Measurements from ENCODE around the gene TMEM217.
"Not testable (repeated sequence)": the region's sequence is repeated elsewhere in the genome, so short reads cannot be mapped to it uniquely, and the experiment has no call there.

Gene TMEM217

GRCh38 chr6:37180610-37181009 lies 77.3 kb downstream of the TMEM217 start:
- DNase-seq (ENCODE audit: low spot score) = not testable (repeated sequence)

- DNase-seq (ENCODE audit: low spot score) = no peak
Observed at GRCh38 chr6:37180075-37180474, 77.9 kb downstream of the TMEM217 start.

- no peak for DNase-seq (ENCODE audit: low spot score)
Observed at GRCh38 chr6:37177935-37178517, 79.9 kb downstream of the TMEM217 start.

GRCh38 chr6:37177077-37177934 lies 80.6 kb downstream of the TMEM217 start:
- no peak for DNase-seq (ENCODE audit: low spot score)

GRCh38 chr6:37176268-37177076 lies 81.5 kb downstream of the TMEM217 start:
- no peak for DNase-seq (ENCODE audit: low spot score)

GRCh38 chr6:37175332-37176267 lies 82.3 kb downstream of the TMEM217 start:
- no peak for DNase-seq (ENCODE audit: low spot score)

GRCh38 chr6:37174515-37175331 lies 83.2 kb downstream of the TMEM217 start:
- no peak for DNase-seq (ENCODE audit: low spot score)

- no peak for DNase-seq (ENCODE audit: low spot score)
Observed at GRCh38 chr6:37174196-37174514, 83.8 kb downstream of the TMEM217 start.

GRCh38 chr6:37173493-37174195 lies 84.3 kb downstream of the TMEM217 start:
- no peak for DNase-seq (ENCODE audit: low spot score)

- DNase-seq (ENCODE audit: low spot score) = no peak
Observed at GRCh38 chr6:37172912-37173492, 84.9 kb downstream of the TMEM217 start.

- DNase-seq (ENCODE audit: low spot score) = peak; percentile 80
Observed at GRCh38 chr6:37171970-37172812, 85.8 kb downstream of the TMEM217 start.

GRCh38 chr6:37171201-37171969 lies 86.6 kb downstream of the TMEM217 start:
- peak; percentile 13 for DNase-seq (ENCODE audit: low spot score)

- peak; percentile 47 for DNase-seq (ENCODE audit: low spot score)
Observed at GRCh38 chr6:37170273-37171200, 87.4 kb downstream of the TMEM217 start.

- DNase-seq (ENCODE audit: low spot score) = peak; percentile 94
Observed at GRCh38 chr6:37169496-37170272, 88.3 kb downstream of the TMEM217 start, which contains the start of gene PIM1. PIM1 (plus strand) TSS chr6:37170152; CDS start chr6:37170576, 424 bp downstream.

GRCh38 chr6:37168811-37169495 lies 89.0 kb downstream of the TMEM217 start:
- peak; percentile 68 for DNase-seq (ENCODE audit: low spot score)

Data from kidney capillary endothelial cell (primary cell).